Measurements from ENCODE around the gene HS1BP3. TPM values are rescaled to one million over a fixed set of nuclear protein-coding genes. Genes with fewer than 3 reads are reported as not detected.

The HS1BP3 gene
- total and polyA plus RNA-seq, 2 of the 4 experiments (the other 2 are of a cell fraction), result 9.0 to 14.8 TPM

DNA sequence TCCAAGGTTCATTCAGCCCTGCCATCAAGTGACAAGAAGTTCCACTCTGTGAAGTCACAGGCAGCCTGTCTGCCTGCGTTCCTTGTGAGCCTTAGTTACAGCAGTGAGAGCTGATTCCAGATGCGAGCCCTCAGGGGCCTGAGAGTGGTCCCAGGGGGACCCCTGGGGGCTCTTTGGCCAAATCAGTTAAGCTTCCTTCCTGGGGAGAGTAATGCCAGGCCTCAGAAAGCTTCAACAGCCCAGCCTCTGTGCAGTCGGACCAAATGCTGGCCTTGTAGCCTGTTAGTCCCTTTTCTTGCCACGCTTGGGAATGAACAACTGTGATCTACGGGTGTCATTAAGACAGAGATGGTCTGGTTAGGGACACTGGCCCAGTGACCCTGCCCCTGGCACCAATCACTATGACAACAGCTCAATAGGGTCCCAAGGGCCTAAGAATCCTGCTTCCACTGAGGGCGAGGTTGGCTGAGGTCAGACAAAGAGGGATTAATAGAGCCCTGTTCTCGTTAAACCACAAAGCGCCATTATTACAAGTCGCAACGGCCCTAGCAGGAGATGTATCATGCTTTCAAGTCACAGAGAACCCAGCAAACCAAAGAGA lies 50.9 kb downstream of the HS1BP3 start:
- H3K79me1 ChIP-seq (ENCODE audit: low read depth in 1 of 2, low read length in 2 of 2), result no peaks in the 10 kb centered on the region; a peak in 1 of 4 replicates
- TF ChIP-seq CTCF (conservative IDR thresholded peaks at IDR 0.05; ENCODE audit: low read depth, low read length), result no peak
- no peak for TF ChIP-seq NFE2L2 (IDR thresholded peaks at IDR 0.05; ENCODE audit: low read depth, low read length)
- TF ChIP-seq RFX5 (IDR thresholded peaks at IDR 0.05; ENCODE audit: low read depth, low read length), result no peak
- dilution Hi-C loops (cut with HindIII; ENCODE audit: low sequenced_read_pairs, unreplicated experiment) (no loop called here), in situ Hi-C loops (cut with MboI; ENCODE audit: low sequenced_read_pairs) (no loop called here), intact Hi-C loops (cut with micrococcal nuclease) (loop anchor here (1.0 to 2.0 kb wide), 2 partner anchors 35 to 149 kb away; no protein-coding TSS in a partner anchor)
- 0 out of 2 replicates have a peak overlapping the region, but pooled peaks have one; percentile 33 for H3K14ac ChIP-seq (replicated peaks; ENCODE audit: low read depth, low read length)
- DNase-seq, result no peak
- no peaks in the 10 kb centered on the region for H3K36me3 ChIP-seq (ENCODE audit: control insufficient read depth, insufficient read depth, low read length)
- H3K4me1 ChIP-seq (ENCODE audit: control insufficient read depth, insufficient read depth, low read length), result peaks cover 16% of the 10 kb centered on the region
- H3K18ac ChIP-seq (ENCODE audit: low read depth, low read length), result peak overlapping the region; percentile 35; the same call in 1 of the 2 replicates
- no peak overlapping the region for H3K4me2 ChIP-seq (ENCODE audit: low read depth, low read length)
- no peak overlapping the region for H3K56ac ChIP-seq (ENCODE audit: extremely low read depth, insufficient read depth, low read length)
- BruUV-seq (replicated peaks), result no TSS peak
- POLR2A ChIA-PET (ENCODE audit: unreplicated experiment), result no interaction called here
- WGBS, 2 experiments (ENCODE audit: extremely low coverage in 2 of 2, insufficient read length in 1 of 2), result 84% methylated on average over 3 of the region's 10 CpGs; no CpG with 5 or more reads in 1 of the 2 experiments
- peak overlapping the region; percentile 89 for H2AK5ac ChIP-seq (ENCODE audit: low read depth, low read length)
- CTCF ChIA-PET, result interaction anchor here (1.0 kb wide), 1 partner anchor 36 kb away, joined by 4 read pairs; no protein-coding TSS in a partner anchor
- H2BK15ac ChIP-seq (ENCODE audit: low read depth, low read length), result peak overlapping the region; percentile 56; the same call in 1 of the 3 replicates
- H4K8ac ChIP-seq (ENCODE audit: low read depth in 2 of 2, low read length in 2 of 2), result no peak overlapping the region
- no peak overlapping the region for H3K4me3 ChIP-seq (ENCODE audit: insufficient read depth, low read depth, low read length)
- no peak overlapping the region for H3K27ac ChIP-seq (ENCODE audit: insufficient read depth, low read length)
- H3K9me3 ChIP-seq (ENCODE audit: control insufficient read depth, insufficient read depth, low read length), result no peaks in the 10 kb centered on the region
- ATAC-seq (ENCODE audit: low read depth), result no peak
- no peak overlapping the region for H2BK5ac ChIP-seq (ENCODE audit: low read depth, low read length, poor library complexity, severe bottlenecking)
- H3K9ac ChIP-seq (ENCODE audit: low read depth, low read length), result no peak overlapping the region
- H2BK120ac ChIP-seq (ENCODE audit: low read depth, low read length), result peak overlapping the region; percentile 46
- peak overlapping the region; percentile 40; the same call in 1 of the 2 replicates for H4K91ac ChIP-seq (ENCODE audit: insufficient read depth, low read depth, low read length)
- no peak overlapping the region for H2AK9ac ChIP-seq (replicated peaks; ENCODE audit: low read depth, low read length, poor library complexity)
- H3K27me3 ChIP-seq (ENCODE audit: control insufficient read depth, insufficient read depth, low read length), result no peaks in the 10 kb centered on the region
- H2BK20ac ChIP-seq (ENCODE audit: low read depth, low read length), result peak overlapping the region; percentile 42
- no peaks in the 10 kb centered on the region for H4K20me1 ChIP-seq (ENCODE audit: insufficient read depth, low read length)
- peak overlapping the region; percentile 47; the same call in 1 of the 2 replicates for H3K4ac ChIP-seq (ENCODE audit: low read depth, low read length)
- H3K23ac ChIP-seq (ENCODE audit: low read depth, low read length), result no peak overlapping the region
- H3K9me1 ChIP-seq (ENCODE audit: insufficient read depth, low read length), result peaks cover 19% of the 10 kb centered on the region
- H2AFZ ChIP-seq (replicated peaks; ENCODE audit: low read length, poor library complexity), result peak overlapping the region; percentile 46
- peak overlapping the region; percentile 38; the same call in 1 of the 2 replicates for H4K5ac ChIP-seq (ENCODE audit: low read depth, low read length)
